Stimulated activated CD8-positive, alpha-beta memory T cell treated with anti-CD3 and anti-CD28 coated beads, Interleukin-15, amount 100 ng/mL, for 24 hours (primary cell): ENCODE data around the gene KIR3DL2.
"Not testable (repeated sequence)": the region's sequence is repeated elsewhere in the genome, so short reads cannot be mapped to it uniquely, and the experiment has no call there.

ENCODE experiments used
- DNase-seq: peaks from one replicate; pipeline ENCODE4 v3.0.0-alpha.2; 2020; ENCODE audit warnings: low read depth

KIR3DL2 gene

GRCh38 chr19:54850061-54850640 lies at the start of gene KIR3DL2:
Gene KIR3DL2, plus strand, starts transcription at chr19:54850443. Its CDS starts 33 bp downstream, at chr19:54850476.
- not testable (repeated sequence) for DNase-seq

GRCh38 chr19:54803410-54803809 lies 46.8 kb upstream of the KIR3DL2 start, which contains the start of gene KIR2DL4:
Gene KIR2DL4, plus strand, starts transcription at chr19:54803610. Its CDS starts 42 bp downstream, at chr19:54803652.
- DNase-seq: no peak

GRCh38 chr19:54804101-54804500 lies 46.1 kb upstream of the KIR3DL2 start:
- no peak for DNase-seq

- DNase-seq: no peak
Measured at GRCh38 chr19:54804571-54804970, 45.7 kb upstream of the KIR3DL2 start.

GRCh38 chr19:54805665-54806515 lies 44.4 kb upstream of the KIR3DL2 start:
- no peak for DNase-seq

- DNase-seq: no peak
Measured at GRCh38 chr19:54806516-54806838, 43.8 kb upstream of the KIR3DL2 start.

- not testable (repeated sequence) for DNase-seq
Measured at GRCh38 chr19:54814571-54814970, 35.7 kb upstream of the KIR3DL2 start.

- DNase-seq: not testable (repeated sequence)
Measured at GRCh38 chr19:54816251-54816650, 34.0 kb upstream of the KIR3DL2 start, which contains the start of gene KIR3DL1. Gene KIR3DL1, plus strand, starts transcription at chr19:54816468.

- DNase-seq: no peak
Measured at GRCh38 chr19:54817670-54818536, 32.3 kb upstream of the KIR3DL2 start.

GRCh38 chr19:54824416-54824815 lies 25.8 kb upstream of the KIR3DL2 start:
- DNase-seq: not testable (repeated sequence)

GRCh38 chr19:54825326-54825725 lies 24.9 kb upstream of the KIR3DL2 start:
- not testable (repeated sequence) for DNase-seq

- DNase-seq: not testable (repeated sequence)
Measured at GRCh38 chr19:54828064-54828463, 22.2 kb upstream of the KIR3DL2 start.

- not testable (repeated sequence) for DNase-seq
Measured at GRCh38 chr19:54832496-54832895, 17.7 kb upstream of the KIR3DL2 start, which contains the start of gene KIR2DS4. Gene KIR2DS4, plus strand, starts transcription at chr19:54832676.

GRCh38 chr19:54835126-54835525 lies 15.1 kb upstream of the KIR3DL2 start:
- DNase-seq: not testable (repeated sequence)

- not testable (repeated sequence) for DNase-seq
Measured at GRCh38 chr19:54837522-54837921, 12.7 kb upstream of the KIR3DL2 start.

GRCh38 chr19:54843171-54843570 lies 7.1 kb upstream of the KIR3DL2 start:
- DNase-seq: not testable (repeated sequence)

GRCh38 chr19:54850930-54851329 lies 687 bp downstream of the KIR3DL2 start:
- no peak for DNase-seq

GRCh38 chr19:54851353-54851752 lies 1.1 kb downstream of the KIR3DL2 start:
- DNase-seq: no peak

GRCh38 chr19:54855241-54855640 lies 5.0 kb downstream of the KIR3DL2 start:
- DNase-seq: not testable (repeated sequence)

GRCh38 chr19:54858476-54858875 lies 8.2 kb downstream of the KIR3DL2 start:
- not testable (repeated sequence) for DNase-seq

- DNase-seq: not testable (repeated sequence)
Measured at GRCh38 chr19:54859421-54859820, 9.2 kb downstream of the KIR3DL2 start.

- DNase-seq: not testable (repeated sequence)
Measured at GRCh38 chr19:54863459-54863858, 13.2 kb downstream of the KIR3DL2 start.
